H1 (cell line): Measurements from ENCODE around the gene MBTPS1. TPM values are rescaled to one million over a fixed set of nuclear protein-coding genes. Genes with fewer than 3 reads are reported as not detected.

Source experiments
- CTCF ChIA-PET: fragments of 300-600 bp; sonication (Branson Sonifier 250); formaldehyde crosslinking; loops from one replicate; lab custom pipeline; 2021; ENCODE audit not compliant: partially characterized antibody; lab: Charles Lee
- POLR2A ChIA-PET: fragments of 300-600 bp; sonication (Branson Sonifier 250); formaldehyde crosslinking; loops from one replicate; lab custom pipeline; 2021; ENCODE audit warnings: inconsistent platforms; ENCODE audit not compliant: partially characterized antibody; lab: Charles Lee
- DNase-seq, 2 experiments: peaks; one replicate each; pipeline versions ENCODE4 v3.0.0 to v3.0.0-alpha.2; 2010 to 2022; ENCODE audit warnings: low spot score in 2 of 2, low read depth in 1 of 2, mixed read lengths in 1 of 2
- FAIRE-seq: peaks from 2 replicates; lab custom pipeline; 2011; peaks lifted over from hg19 to GRCh38; lab: Jason Lieb, UNC
- H2AFZ ChIP-seq: 2 replicates; pipeline ENCODE4 v1.8.1; 2012; ENCODE audit warnings: low read length, inconsistent platforms
- H2AK5ac ChIP-seq: 2 replicates; pipeline ENCODE4 v1.6.1; 2013; ENCODE audit warnings: low read depth, low read length
- H2BK120ac ChIP-seq: replicated peaks from 2 replicates; pipeline ENCODE3; 2013; ENCODE audit warnings: low read depth, low read length, inconsistent platforms
- H2BK12ac ChIP-seq: 2 replicates; pipeline ENCODE4 v1.6.1; 2013; ENCODE audit warnings: low read depth, low read length
- H2BK15ac ChIP-seq: 2 replicates; pipeline ENCODE4 v1.6.1; 2013; ENCODE audit warnings: low read length
- H2BK20ac ChIP-seq: 2 replicates; pipeline ENCODE4 v1.6.1; 2013; ENCODE audit warnings: low read length
- H2BK5ac ChIP-seq: 2 replicates; pipeline ENCODE4 v1.6.1; 2013; ENCODE audit warnings: low read depth, low read length
- H3K14ac ChIP-seq: 2 replicates; pipeline ENCODE4 v1.6.1; 2013; ENCODE audit warnings: inconsistent platforms; ENCODE audit not compliant: insufficient read length
- H3K18ac ChIP-seq: 2 replicates; pipeline ENCODE4 v1.6.1; 2013; ENCODE audit warnings: low read length; ENCODE audit errors: extremely low read depth
- H3K23ac ChIP-seq: 2 replicates; pipeline ENCODE4 v1.6.1; 2013; ENCODE audit warnings: inconsistent platforms; ENCODE audit not compliant: insufficient read length
- H3K23me2 ChIP-seq: 2 replicates; pipeline ENCODE4 v1.6.1; 2013; ENCODE audit warnings: low read depth, low read length
- H3K27ac ChIP-seq: 2 replicates; pipeline ENCODE4 v1.6.1; 2011; ENCODE audit warnings: low read depth, low read length, inconsistent platforms
- H3K27me3 ChIP-seq, 4 experiments: replicated peaks in 1 of 4; 1 replicate in 1 of 4; 2 replicates in 3 of 4; pipeline versions ENCODE4 v1.6.1 to v1.8.1; 2011 to 2013; ENCODE audit warnings: low read length in 3 of 4, mild to moderate bottlenecking in 3 of 4, inconsistent platforms in 2 of 4, mixed read lengths in 2 of 4, moderate library complexity in 1 of 4; ENCODE audit not compliant: control insufficient read depth in 3 of 4, insufficient read depth in 3 of 4; ENCODE audit errors: extremely low read depth in 1 of 4
- H3K36me3 ChIP-seq, 4 experiments: 2 replicates each; pipeline versions ENCODE4 v1.6.1 to v1.8.1; 2011 to 2013; ENCODE audit warnings: mild to moderate bottlenecking in 4 of 4, low read length in 3 of 4, moderate library complexity in 2 of 4, control low read depth in 1 of 4, inconsistent platforms in 1 of 4; ENCODE audit not compliant: insufficient read depth in 4 of 4, control insufficient read depth in 2 of 4
- H3K4ac ChIP-seq: replicated peaks from 2 replicates; pipeline ENCODE3; 2013; ENCODE audit warnings: low read length, low read depth, mixed read lengths, inconsistent platforms; ENCODE audit not compliant: insufficient read length
- H3K4me1 ChIP-seq, 4 experiments: replicated peaks in 1 of 4; 1 replicate in 1 of 4; 2 replicates in 3 of 4; pipeline versions ENCODE4 v1.6.1 to v1.8.1; 2011 to 2013; ENCODE audit warnings: low read length in 3 of 4, inconsistent platforms in 2 of 4, mixed read lengths in 1 of 4; ENCODE audit not compliant: insufficient read depth in 4 of 4, control insufficient read depth in 3 of 4
- H3K4me2 ChIP-seq, 2 experiments: 2 replicates each; pipeline versions ENCODE4 v1.6.1 to v1.8.1; 2011 to 2013; ENCODE audit warnings: low read depth in 2 of 2, low read length in 2 of 2, control low read depth in 1 of 2, inconsistent platforms in 1 of 2, mild to moderate bottlenecking in 1 of 2; ENCODE audit not compliant: insufficient read depth in 1 of 2
- H3K4me3 ChIP-seq, 4 experiments: fragments of 200-600, 300-600 bp in 1 of 4; sonication (generic), shearing (Covaris generic), sonication (Bioruptor Twin) in 1 of 4; 2 replicates each; pipeline versions ENCODE4 v1.5.1 to v1.8.1; 2011 to 2016; ENCODE audit warnings: low read length in 4 of 4, low read depth in 3 of 4, control low read depth in 2 of 4, inconsistent platforms in 2 of 4, mild to moderate bottlenecking in 2 of 4, mixed read lengths in 1 of 4, moderate library complexity in 1 of 4; ENCODE audit not compliant: insufficient read depth in 2 of 4; ENCODE audit errors: extremely low read depth in 1 of 4
- H3K56ac ChIP-seq: replicated peaks from 2 replicates; pipeline ENCODE3; 2013; ENCODE audit warnings: low read depth, mild to moderate bottlenecking, mixed read lengths, low read length, inconsistent platforms; ENCODE audit not compliant: insufficient read length
- H3K79me1 ChIP-seq: 2 replicates; pipeline ENCODE4 v1.6.1; 2013; ENCODE audit warnings: low read depth, low read length, control low read depth
- H3K79me2 ChIP-seq, 2 experiments: 2 replicates each; pipeline versions ENCODE4 v1.6.1 to v1.8.1; 2012 to 2013; ENCODE audit warnings: low read length in 2 of 2, mild to moderate bottlenecking in 2 of 2, inconsistent platforms in 1 of 2; ENCODE audit not compliant: insufficient read depth in 2 of 2, control insufficient read depth in 1 of 2
- H3K9ac ChIP-seq, 4 experiments: replicated peaks in 1 of 4; 1 replicate in 1 of 4; 2 replicates in 3 of 4; pipeline versions ENCODE4 v1.6.1 to v1.8.1; 2011 to 2013; ENCODE audit warnings: low read depth in 3 of 4, low read length in 3 of 4, control low read depth in 2 of 4, mild to moderate bottlenecking in 2 of 4, moderate library complexity in 2 of 4, inconsistent platforms in 1 of 4; ENCODE audit errors: extremely low read depth in 1 of 4
- H3K9me3 ChIP-seq, 2 experiments: 2 replicates each; pipeline versions ENCODE4 v1.6.1 to v1.8.1; 2012 to 2013; ENCODE audit warnings: mild to moderate bottlenecking in 2 of 2, moderate library complexity in 2 of 2, control low read depth in 1 of 2, inconsistent platforms in 1 of 2, low read depth in 1 of 2, low read length in 1 of 2, mixed read lengths in 1 of 2; ENCODE audit not compliant: insufficient read depth in 2 of 2
- H4K20me1 ChIP-seq, 2 experiments: replicated peaks in 1 of 2; 2 replicates each; pipeline versions ENCODE3 to v1.8.1; 2011 to 2013; ENCODE audit warnings: inconsistent platforms in 2 of 2, low read length in 2 of 2, mild to moderate bottlenecking in 1 of 2; ENCODE audit not compliant: insufficient read depth in 2 of 2, control insufficient read depth in 1 of 2
- H4K5ac ChIP-seq: 2 replicates; pipeline ENCODE4 v1.6.1; 2013; ENCODE audit warnings: low read length, low read depth, mixed read lengths, inconsistent platforms; ENCODE audit not compliant: insufficient read length
- H4K8ac ChIP-seq: 2 replicates; pipeline ENCODE4 v1.8.0; 2013; ENCODE audit warnings: mild to moderate bottlenecking, moderate library complexity, low read length, inconsistent platforms; ENCODE audit not compliant: insufficient read depth; ENCODE audit errors: extremely low read depth
- H4K91ac ChIP-seq: replicated peaks from 2 replicates; pipeline ENCODE3; 2013; ENCODE audit warnings: low read length, mixed read lengths, inconsistent platforms; ENCODE audit not compliant: insufficient read length
- BRCA1 ChIP-seq: IDR thresholded peaks from 2 replicates; pipeline ENCODE4 v1.6.1; 2012; ENCODE audit warnings: low read depth, low read length, improper control_type of control experiment
- CEBPB ChIP-seq: IDR thresholded peaks from 2 replicates; pipeline ENCODE4 v1.6.1; 2012; ENCODE audit warnings: low read depth, low read length
- CTBP2 ChIP-seq: IDR thresholded peaks from 2 replicates; pipeline ENCODE4 v1.7.0; 2011; ENCODE audit warnings: borderline replicate concordance, mild to moderate bottlenecking, moderate library complexity, mixed read lengths, low read length; ENCODE audit not compliant: insufficient read depth, insufficient read length
- EP300 ChIP-seq, 2 experiments: IDR thresholded peaks; 1 replicate in 1 of 2; 2 replicates in 1 of 2; pipeline ENCODE4 v1.6.1; 2011 to 2012; ENCODE audit warnings: low read depth in 2 of 2, low read length in 2 of 2, mild to moderate bottlenecking in 2 of 2, borderline replicate concordance in 1 of 2, inconsistent platforms in 1 of 2, moderate library complexity in 1 of 2
- RFX5 ChIP-seq: IDR thresholded peaks from 2 replicates; pipeline ENCODE4 v1.6.1; 2011; ENCODE audit warnings: low read depth, low read length, improper control_type of control experiment, borderline replicate concordance
- WGBS, 2 experiments: shearing (Covaris generic) in 1 of 2; methylation state at CpG; one replicate each; pipeline versions ENCODE4 v1.1.6 to v1.1.7; 2013 to 2015; ENCODE audit warnings: low lambda C conversion rate in 2 of 2, mixed read lengths in 2 of 2, inconsistent platforms in 1 of 2, low coverage in 1 of 2, missing lambda C conversion rate in 1 of 2; ENCODE audit not compliant: insufficient replicate concordance in 2 of 2, insufficient coverage in 1 of 2, insufficient read length in 1 of 2; ENCODE audit errors: extremely low coverage in 1 of 2, missing lambda C conversion rate in 1 of 2; 5-methylcytosine and 5-hydroxymethylcytosine counted together
- polyA plus RNA-seq, 7 experiments: library from polyadenylated mRNA; depleted of rRNA in 3 of 7; stranded (reverse) in 5 of 7; unstranded in 2 of 7; fragments of >200 nt in 5 of 7; fragments of 200-250 nt in 2 of 7; gene quantifications; 1 replicate in 5 of 7; 2 replicates in 1 of 7; 4 replicates in 1 of 7; pipeline versions ENCODE4 v1.2.1 to v1.2.3, GENCODE V29; 2011 to 2013; ENCODE audit warnings: missing spikeins in 2 of 7, mixed read lengths in 2 of 7
- total RNA-seq: library from RNA; stranded (reverse); fragmentation: NEBNext Ultra II Directional; extraction: Animal tissue kit (Norgen Biotek cat#: 25700); gene quantifications from 2 replicates; pipeline ENCODE4 v1.2.1, GENCODE V29; 2021

Gene MBTPS1
- total and polyA plus RNA-seq, 2 of the 8 experiments (the other 6 are each of a cell fraction or from before 2014, with no cell fraction given), result 30.6 to 53.3 TPM

DNA sequence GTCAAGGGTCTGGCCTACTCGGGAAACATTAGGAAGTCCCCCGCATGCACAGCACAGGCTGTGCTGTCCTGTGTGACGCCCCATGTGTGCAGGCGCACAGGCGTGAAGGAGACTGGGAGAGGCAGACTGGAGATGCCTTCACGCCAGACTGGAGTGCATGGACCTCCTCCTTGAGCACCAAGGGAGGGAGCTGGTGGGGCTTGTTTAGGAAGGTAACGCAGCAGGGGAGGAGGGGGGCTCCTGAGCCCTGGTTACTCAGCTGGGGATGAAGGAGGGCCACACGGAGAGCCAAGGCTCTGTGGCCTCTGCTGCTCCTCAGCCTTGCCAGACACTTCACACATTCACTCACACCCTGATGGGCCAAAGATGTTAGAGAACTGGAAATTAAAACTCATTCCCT is 20.5 kb upstream of the MBTPS1 start:
- TF ChIP-seq RFX5, result no peak
- TF ChIP-seq CTBP2, result no peak
- TF ChIP-seq CEBPB, result no peak
- TF ChIP-seq BRCA1, result no peak
- no peak for TF ChIP-seq EP300 (IDR thresholded peaks at IDR 0.05; ENCODE audit: borderline replicate concordance in 1 of 2, low read depth in 2 of 2, low read length in 2 of 2)
- no peak overlapping the region for H3K27ac ChIP-seq
- no peaks in the 10 kb centered on the region for H3K23me2 ChIP-seq
- H3K18ac ChIP-seq, result peak overlapping the region; percentile 13; the same call in 1 of the 2 replicates
- no peaks in the 10 kb centered on the region for H3K36me3 ChIP-seq
- no peak overlapping the region for H3K23ac ChIP-seq
- H3K79me1 ChIP-seq, result peaks cover 15% of the 10 kb centered on the region
- H3K56ac ChIP-seq, result no peak overlapping the region
- H3K27me3 ChIP-seq, result no peaks in the 10 kb centered on the region
- H3K4me1 ChIP-seq, result peaks cover 11 to 25% (median 20%) of the 10 kb centered on the region in 4 experiments
- H2BK15ac ChIP-seq, result no peak overlapping the region
- ChIA-PET CTCF (interaction anchor here (0.6 to 3.8 kb wide), 7 partner anchors 17 to 53 kb away, joined by 3 to 18 read pairs (median 5); partner anchors contain the start of gene MBTPS1), POLR2A (interaction anchor here (1.4 kb wide), 1 partner anchor 20 kb away, joined by 4 read pairs; the partner anchor contains the start of gene MBTPS1)
- no peak overlapping the region for H2BK12ac ChIP-seq
- H2AFZ ChIP-seq, result no peak overlapping the region
- 90% methylated on average over 8 of the region's 8 CpGs; no CpG with 5 or more reads in 1 of the 2 experiments for WGBS, 2 experiments
- H4K91ac ChIP-seq, result no peak overlapping the region
- no peak overlapping the region for H2BK120ac ChIP-seq
- H3K9me3 ChIP-seq, result no peaks in the 10 kb centered on the region
- peaks cover 3 to 15% of the 10 kb centered on the region in 2 experiments for H4K20me1 ChIP-seq
- peaks cover 0 to 90% of the 10 kb centered on the region in 2 experiments; a peak in 3 of 4 replicates for H3K79me2 ChIP-seq
- DNase-seq (no peak), FAIRE-seq (no peak)
- H3K9ac ChIP-seq, result no peak overlapping the region
- H2BK5ac ChIP-seq, result peak overlapping the region; percentile 44
- no peak overlapping the region for H2AK5ac ChIP-seq
- no peak overlapping the region for H4K5ac ChIP-seq
- no peak overlapping the region for H3K4ac ChIP-seq
- H2BK20ac ChIP-seq, result no peak overlapping the region
- no peak overlapping the region for H3K14ac ChIP-seq
- no peak overlapping the region for H3K4me3 ChIP-seq
- no peak overlapping the region for H3K4me2 ChIP-seq
- no peak overlapping the region for H4K8ac ChIP-seq
